CD14-positive monocyte (primary cell): ENCODE data around the gene PHF12. TPM values are rescaled to one million over a fixed set of nuclear protein-coding genes. Genes with fewer than 3 reads are reported as not detected.

Experiments used
- DNase-seq, 3 donors: peaks; one replicate each; pipeline ENCODE4 v3.0.0-alpha.2; 2011 to 2022
- H2AFZ ChIP-seq: 2 replicates; pipeline ENCODE4 v1.6.0; 2012; ENCODE audit warnings: mild to moderate bottlenecking, low read depth, low read length, inconsistent platforms; ENCODE audit not compliant: insufficient read depth, poor library complexity, severe bottlenecking
- H3K27ac ChIP-seq, 2 donors: 1 replicate in 1 of 2; 2 replicates in 1 of 2; pipeline ENCODE4 v1.5.1; 2012 to 2013; ENCODE audit warnings: low read length in 2 of 2, control low read depth in 1 of 2, inconsistent platforms in 1 of 2, low read depth in 1 of 2, mild to moderate bottlenecking in 1 of 2
- H3K27me3 ChIP-seq, 2 donors: one replicate each; pipeline versions ENCODE4 v1.6.0 to v1.6.1; 2011 to 2013; ENCODE audit warnings: low read length in 2 of 2; ENCODE audit not compliant: control insufficient read depth in 2 of 2, insufficient read depth in 2 of 2
- H3K36me3 ChIP-seq, 2 donors: replicated peaks in 1 of 2; 1 replicate in 1 of 2; 2 replicates in 1 of 2; pipeline versions ENCODE4 v1.5.1 to v1.6.1; 2012 to 2013; ENCODE audit warnings: low read length in 2 of 2, control low read depth in 1 of 2, inconsistent platforms in 1 of 2, mild to moderate bottlenecking in 1 of 2; ENCODE audit not compliant: insufficient read depth in 2 of 2, control insufficient read depth in 1 of 2
- H3K4me1 ChIP-seq, 2 donors: 1 replicate in 1 of 2; 2 replicates in 1 of 2; pipeline versions ENCODE4 v1.5.1 to v1.6.1; 2012 to 2013; ENCODE audit warnings: low read length in 2 of 2, control low read depth in 1 of 2, inconsistent platforms in 1 of 2, mild to moderate bottlenecking in 1 of 2, moderate library complexity in 1 of 2; ENCODE audit not compliant: insufficient read depth in 2 of 2, control insufficient read depth in 1 of 2
- H3K4me2 ChIP-seq: replicated peaks from 2 replicates; pipeline ENCODE3; 2012; ENCODE audit warnings: low read length, moderate library complexity, mild to moderate bottlenecking; ENCODE audit not compliant: poor library complexity, severe bottlenecking; ENCODE audit errors: extremely low read depth
- H3K4me3 ChIP-seq, 3 experiments: fragments of 200-600 bp in 1 of 3; sonication (generic) in 1 of 3; replicated peaks in 1 of 3; 1 replicate in 2 of 3; 2 replicates in 1 of 3; pipeline ENCODE4 v1.5.1; 2011 to 2013; ENCODE audit warnings: low read length in 3 of 3, mild to moderate bottlenecking in 3 of 3, control low read depth in 2 of 3, low read depth in 2 of 3, inconsistent platforms in 1 of 3, moderate library complexity in 1 of 3
- H3K79me2 ChIP-seq: 2 replicates; pipeline ENCODE4 v1.6.0; 2012; ENCODE audit warnings: mild to moderate bottlenecking, control low read depth, inconsistent platforms, low read length, moderate library complexity; ENCODE audit not compliant: insufficient read depth
- H3K9ac ChIP-seq: 2 replicates; pipeline ENCODE4 v1.6.0; 2017; ENCODE audit warnings: low read length, mild to moderate bottlenecking; ENCODE audit not compliant: insufficient read depth, poor library complexity, severe bottlenecking
- H3K9me3 ChIP-seq, 2 donors: replicated peaks in 1 of 2; 1 replicate in 1 of 2; 2 replicates in 1 of 2; pipeline versions ENCODE4 v1.5.1 to v1.6.1; 2012 to 2013; ENCODE audit warnings: low read length in 2 of 2, control low read depth in 1 of 2; ENCODE audit not compliant: control insufficient read depth in 1 of 2, insufficient read depth in 1 of 2
- H4K20me1 ChIP-seq: 2 replicates; pipeline ENCODE4 v1.6.0; 2012; ENCODE audit warnings: mild to moderate bottlenecking, low read length, control low read depth, moderate library complexity; ENCODE audit not compliant: insufficient read depth
- H3K27ac Mint-ChIP-seq, 7 donors: one replicate each; pipeline ENCODE4 v1.8.0; 2020; ENCODE audit warnings: mild to moderate bottlenecking in 7 of 7, mixed read lengths in 7 of 7, moderate library complexity in 6 of 7, inconsistent platforms in 2 of 7
- H3K27me3 Mint-ChIP-seq, 3 donors: one replicate each; pipeline ENCODE4 v1.8.0; 2021 to 2022; ENCODE audit warnings: low read depth in 3 of 3, mild to moderate bottlenecking in 3 of 3, mixed read lengths in 3 of 3, moderate library complexity in 3 of 3, inconsistent platforms in 1 of 3
- H3K36me3 Mint-ChIP-seq, 2 donors: one replicate each; pipeline ENCODE4 v1.8.0; 2020; ENCODE audit warnings: mixed read lengths in 2 of 2, inconsistent platforms in 1 of 2, mild to moderate bottlenecking in 1 of 2
- H3K4me1 Mint-ChIP-seq: one replicate; pipeline ENCODE4 v1.8.0; 2020; ENCODE audit warnings: mild to moderate bottlenecking, mixed read lengths
- H3K4me3 Mint-ChIP-seq, 2 donors: one replicate each; pipeline ENCODE4 v1.8.0; 2020; ENCODE audit warnings: mild to moderate bottlenecking in 2 of 2, mixed read lengths in 2 of 2, moderate library complexity in 1 of 2
- H3K9me3 Mint-ChIP-seq, 7 donors: one replicate each; pipeline ENCODE4 v1.8.0; 2020 to 2022; ENCODE audit warnings: mixed read lengths in 7 of 7, mild to moderate bottlenecking in 6 of 7, moderate library complexity in 6 of 7, inconsistent platforms in 2 of 7
- WGBS: methylation state at CpG from one replicate; pipeline ENCODE4 v1.1.5; 2013; ENCODE audit warnings: missing lambda C conversion rate; ENCODE audit not compliant: insufficient coverage; 5-methylcytosine and 5-hydroxymethylcytosine counted together
- intact Hi-C, 2 donors: fragments of 100-400 bp; cut with micrococcal nuclease; formaldehyde crosslinking; loops; one replicate each; pipeline versions ENCODE4 v1.15.0 to v1.15.1; 2023
- polyA plus RNA-seq, 3 donors: library from polyadenylated mRNA; depleted of rRNA in 1 of 3; unstranded in 2 of 3; stranded (reverse) in 1 of 3; fragments of 300-500 nt in 2 of 3; fragments of >200 nt in 1 of 3; fragmentation: Illumina TruSeq in 2 of 3; gene quantifications; 1 replicate in 2 of 3; 2 replicates in 1 of 3; pipeline ENCODE4 v1.2.3, GENCODE V29; 2012 to 2021
- TF ChIP-seq, protein P1 (sequence below): fragments of 200-600 bp; IDR thresholded peaks from one replicate; pipeline ENCODE4 v1.8.0; 2022; ENCODE audit warnings: antibody characterized with exemption, mild to moderate bottlenecking

Gene PHF12
- polyA plus RNA-seq, 3 donors = 1.4 to 62.5 (median 2.5) TPM

DNA sequence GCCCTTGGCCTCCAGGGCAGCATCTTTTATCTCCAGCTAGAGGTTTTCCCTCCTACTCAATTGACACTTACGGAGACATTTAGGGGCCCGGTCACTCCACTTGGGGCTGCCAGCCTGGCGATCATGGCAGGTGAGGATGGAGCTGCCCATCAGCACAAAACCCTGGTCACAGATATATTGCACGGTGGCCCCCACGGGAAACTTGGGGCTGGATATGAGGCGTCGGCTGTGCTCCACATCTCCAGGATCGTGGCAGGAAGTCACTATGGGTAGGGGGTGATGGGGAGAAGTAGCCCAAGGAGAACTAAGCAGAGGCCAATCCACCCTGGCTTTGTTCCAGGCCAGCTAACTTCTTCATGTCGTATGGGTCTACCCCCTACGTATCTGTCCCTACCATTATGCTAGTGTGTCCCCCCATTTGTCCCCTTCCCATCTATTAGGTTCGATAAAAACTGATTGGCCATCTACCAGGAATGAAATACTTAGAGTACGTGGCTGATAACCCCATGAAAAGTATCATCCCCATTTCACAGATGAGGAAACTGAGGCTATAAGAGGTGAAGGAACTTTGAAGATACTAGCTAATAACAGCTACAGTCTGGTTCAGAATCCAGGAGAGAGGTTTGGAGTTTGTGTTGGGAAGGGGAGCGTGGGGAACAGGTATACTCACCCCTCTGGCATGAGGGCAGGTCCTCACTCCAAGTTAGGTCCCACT, 6.1 kb upstream of the PHF12 start:
- H3K79me2 ChIP-seq = no peaks in the 10 kb centered on the region
- H3K4me2 ChIP-seq = no peak overlapping the region
- no peak overlapping the region for H3K27ac ChIP-seq
- H3K27ac Mint-ChIP-seq = no peak overlapping the region
- H2AFZ ChIP-seq = no peak overlapping the region
- 88% methylated on average over 8 of the region's 13 CpGs for WGBS
- H3K36me3 Mint-ChIP-seq = peaks cover 0 to 1% of the 10 kb centered on the region in 2 donors
- TF ChIP-seq, protein P1, sequence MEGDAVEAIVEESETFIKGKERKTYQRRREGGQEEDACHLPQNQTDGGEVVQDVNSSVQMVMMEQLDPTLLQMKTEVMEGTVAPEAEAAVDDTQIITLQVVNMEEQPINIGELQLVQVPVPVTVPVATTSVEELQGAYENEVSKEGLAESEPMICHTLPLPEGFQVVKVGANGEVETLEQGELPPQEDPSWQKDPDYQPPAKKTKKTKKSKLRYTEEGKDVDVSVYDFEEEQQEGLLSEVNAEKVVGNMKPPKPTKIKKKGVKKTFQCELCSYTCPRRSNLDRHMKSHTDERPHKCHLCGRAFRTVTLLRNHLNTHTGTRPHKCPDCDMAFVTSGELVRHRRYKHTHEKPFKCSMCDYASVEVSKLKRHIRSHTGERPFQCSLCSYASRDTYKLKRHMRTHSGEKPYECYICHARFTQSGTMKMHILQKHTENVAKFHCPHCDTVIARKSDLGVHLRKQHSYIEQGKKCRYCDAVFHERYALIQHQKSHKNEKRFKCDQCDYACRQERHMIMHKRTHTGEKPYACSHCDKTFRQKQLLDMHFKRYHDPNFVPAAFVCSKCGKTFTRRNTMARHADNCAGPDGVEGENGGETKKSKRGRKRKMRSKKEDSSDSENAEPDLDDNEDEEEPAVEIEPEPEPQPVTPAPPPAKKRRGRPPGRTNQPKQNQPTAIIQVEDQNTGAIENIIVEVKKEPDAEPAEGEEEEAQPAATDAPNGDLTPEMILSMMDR = no peak
- H4K20me1 ChIP-seq = no peaks in the 10 kb centered on the region
- H3K9me3 ChIP-seq = no peaks in the 10 kb centered on the region
- intact Hi-C loops = loop anchor here in 1 of 2 donors (10.0 kb wide), 1 partner anchor 213 kb away; the partner anchor contains the start of gene TRAF4
- no peaks in the 10 kb centered on the region for H3K36me3 ChIP-seq
- no peaks in the 10 kb centered on the region for H3K9me3 Mint-ChIP-seq
- peaks cover under 1 to 7% (median 6%) of the 10 kb centered on the region in 3 donors for H3K27me3 Mint-ChIP-seq
- H3K4me3 ChIP-seq = no peak overlapping the region
- H3K4me1 Mint-ChIP-seq = no peaks in the 10 kb centered on the region
- peaks cover 12% of the 10 kb centered on the region in 2 donors for H3K4me1 ChIP-seq
- no peak overlapping the region for H3K4me3 Mint-ChIP-seq
- H3K9ac ChIP-seq = no peak overlapping the region
- no peak for DNase-seq
- no peaks in the 10 kb centered on the region for H3K27me3 ChIP-seq

GRCh38 chr17:28956861-28957260, 5.5 kb upstream of the PHF12 start:
- Histone ChIP-seq H3K79me2 (no peaks in the 10 kb centered on the region), H3K9ac (no peak overlapping the region), H3K27me3 (no peaks in the 10 kb centered on the region), H3K4me3 (no peak overlapping the region), H4K20me1 (no peaks in the 10 kb centered on the region), H3K36me3 (no peaks in the 10 kb centered on the region), H3K9me3 (no peaks in the 10 kb centered on the region), H3K27ac (no peak overlapping the region), H3K4me1 (peaks cover 15 to 16% of the 10 kb centered on the region in 2 donors), H3K4me2 (no peak overlapping the region), H2AFZ (no peak overlapping the region)
- peak overlapping the region in 1 of 7 donors; percentile 60 for H3K27ac Mint-ChIP-seq
- no peak for DNase-seq
- WGBS = 88% methylated on average over 3 of the region's 3 CpGs
- intact Hi-C loops = loop anchor here in 1 of 2 donors (10.0 kb wide), 1 partner anchor 212 kb away; the partner anchor contains the start of gene TRAF4
- no peak overlapping the region for H3K4me3 Mint-ChIP-seq
- no peaks in the 10 kb centered on the region for H3K9me3 Mint-ChIP-seq
- H3K36me3 Mint-ChIP-seq = peaks cover 0 to 1% of the 10 kb centered on the region in 2 donors
- H3K27me3 Mint-ChIP-seq = peaks cover 0 to 6% (median 6%) of the 10 kb centered on the region in 3 donors
- no peaks in the 10 kb centered on the region for H3K4me1 Mint-ChIP-seq
- TF ChIP-seq, protein P1 = no peak
